GM19351 (cell line): Measurements from ENCODE around the gene FLT3.
A peak's percentile ranks its signal among the peaks of the same experiment; 100 is the strongest.
"Not testable (repeated sequence)": the region's sequence is repeated elsewhere in the genome, so short reads cannot be mapped to it uniquely, and the experiment has no call there.

ENCODE experiments used
- ATAC-seq: cut with Tn5 transposase; IDR thresholded peaks from one replicate; pipeline ENCODE4 v1.9.1; 2021; ENCODE audit warnings: mild to moderate bottlenecking, moderate library complexity; ENCODE audit not compliant: unreplicated experiment

FLT3 gene

GRCh38 chr13:28100150-28101121, at the start of gene FLT3:
Gene FLT3, minus strand, starts transcription at chr13:28100576. Its CDS starts 66 bp downstream, at chr13:28100510.
- ATAC-seq: peak; percentile 55

DNA sequence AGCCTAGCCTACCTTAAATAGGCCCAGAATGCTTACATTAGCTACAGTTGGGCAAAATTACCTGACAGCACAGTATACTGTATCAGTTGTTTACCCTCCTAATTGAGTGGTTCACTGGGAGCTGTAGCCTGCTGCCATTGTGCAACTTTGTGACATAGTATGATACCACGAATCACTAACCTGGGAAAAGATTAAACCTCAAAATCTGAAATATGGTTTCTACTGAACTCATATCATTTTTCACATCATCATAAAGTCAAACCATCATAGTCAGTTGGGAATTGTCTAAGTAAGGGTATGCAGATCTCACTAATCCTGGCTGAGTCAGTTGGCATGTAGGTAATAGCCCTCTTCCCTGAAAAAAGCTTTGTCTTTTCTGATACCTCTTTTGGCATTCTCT, 47.1 kb upstream of the FLT3 start:
- ATAC-seq: no peak

- ATAC-seq: no peak
Observed at GRCh38 chr13:28145049-28145448, 44.7 kb upstream of the FLT3 start.

GRCh38 chr13:28141542-28141941, 41.2 kb upstream of the FLT3 start:
- not testable (repeated sequence) for ATAC-seq

DNA sequence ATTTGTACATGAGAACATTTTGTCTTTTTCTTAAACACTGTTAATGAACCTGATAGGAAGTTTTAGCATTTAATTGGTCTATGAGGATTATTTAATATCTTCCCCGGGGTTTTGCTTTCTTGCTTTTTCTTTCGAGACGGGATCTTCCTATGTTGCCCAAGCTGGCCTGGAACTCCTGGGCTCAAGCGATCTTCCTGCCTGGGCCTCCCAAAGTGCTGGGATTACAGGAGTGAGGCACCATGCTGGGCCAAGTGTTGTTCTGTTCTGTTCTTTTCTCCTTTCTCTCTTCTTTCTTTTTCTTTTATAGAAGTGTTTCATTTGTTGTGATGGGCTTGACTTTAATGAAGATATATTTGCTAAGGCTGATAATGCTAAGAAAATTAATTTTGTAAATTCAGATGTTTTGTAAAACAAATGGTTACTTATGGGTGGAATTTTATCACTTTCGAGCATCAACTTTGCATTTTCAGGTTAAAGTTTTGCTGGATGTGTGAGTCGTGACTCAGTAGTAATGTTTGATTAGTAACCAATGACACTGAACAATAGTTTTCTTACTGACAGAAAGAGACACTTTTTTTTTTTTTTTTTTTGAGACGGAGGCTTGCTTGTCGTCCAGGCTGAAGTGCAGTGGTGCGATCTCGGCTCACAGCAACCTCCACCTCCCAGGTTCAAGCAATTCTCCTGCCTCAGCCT, 40.2 kb upstream of the FLT3 start:
- ATAC-seq: no peak

- peak; percentile 54 for ATAC-seq
Observed at GRCh38 chr13:28138756-28139470, 38.5 kb upstream of the FLT3 start.

DNA sequence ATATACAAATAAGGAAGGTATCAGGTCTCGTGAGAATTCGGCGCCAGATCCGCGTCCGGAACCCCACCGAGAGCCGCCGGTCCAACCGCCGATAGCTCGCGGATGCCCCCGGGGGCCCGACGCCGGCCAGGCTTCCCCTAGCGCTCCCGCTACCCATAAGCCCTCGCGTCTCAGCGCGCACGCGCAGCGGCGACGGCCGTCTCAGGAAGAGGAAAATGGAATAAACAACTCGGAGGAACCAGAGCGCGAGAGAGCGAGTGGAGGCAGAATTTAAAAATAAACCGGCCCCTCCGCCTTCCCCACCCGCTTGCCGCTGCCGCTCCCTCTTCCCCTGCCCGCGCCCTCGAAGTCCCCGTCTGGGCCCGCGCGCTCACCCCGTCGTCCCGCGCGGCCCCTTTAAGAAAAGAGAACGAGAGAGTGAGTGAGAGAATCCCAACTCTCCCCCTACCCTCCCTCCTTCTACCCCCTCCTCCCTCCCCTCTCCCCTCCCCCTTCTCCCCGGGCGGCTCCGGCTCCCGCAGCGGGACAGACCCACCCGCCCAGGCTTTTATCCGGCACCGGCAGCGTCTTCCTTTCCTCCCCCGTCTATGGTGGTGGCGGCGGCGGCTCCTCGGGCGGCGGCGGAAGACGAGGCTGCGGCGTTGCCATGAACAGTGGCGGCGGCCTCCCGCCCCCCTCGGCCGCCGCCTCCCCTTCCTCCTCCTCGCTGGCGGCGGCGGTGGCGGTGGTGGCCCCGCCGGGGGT, 37.8 kb upstream of the FLT3 start, which contains the start of gene PAN3:
TSS of gene PAN3 (plus strand) at position 534 of the 744 bp plus-strand sequence. CDS start at position 647, 113 bp downstream.
- ATAC-seq: peak; percentile 53

- ATAC-seq: no peak
Observed at GRCh38 chr13:28137596-28137995, 37.2 kb upstream of the FLT3 start.

GRCh38 chr13:28136916-28137315, 36.5 kb upstream of the FLT3 start:
- ATAC-seq: no peak

DNA sequence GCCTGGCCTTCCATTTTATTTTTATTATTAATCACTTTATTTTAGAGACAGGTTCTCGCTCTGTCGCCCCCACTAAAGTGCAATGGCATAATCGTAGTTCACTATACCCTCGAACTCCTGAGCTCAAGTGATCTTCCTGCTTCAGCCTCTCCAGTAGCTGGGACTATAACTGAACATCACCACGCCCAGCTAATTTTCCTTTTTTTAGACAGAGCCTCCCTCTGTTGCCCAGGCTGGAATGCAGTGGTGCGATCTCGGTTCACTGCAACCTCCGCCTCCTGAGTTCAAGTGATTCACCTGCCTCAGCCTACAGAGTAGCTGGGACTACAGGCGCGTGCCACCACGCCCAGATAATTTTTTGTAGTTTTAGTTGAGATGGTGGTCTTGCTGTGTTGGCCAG, 31.3 kb upstream of the FLT3 start:
- no peak for ATAC-seq

GRCh38 chr13:28129911-28130693, 29.7 kb upstream of the FLT3 start:
- no peak for ATAC-seq

DNA sequence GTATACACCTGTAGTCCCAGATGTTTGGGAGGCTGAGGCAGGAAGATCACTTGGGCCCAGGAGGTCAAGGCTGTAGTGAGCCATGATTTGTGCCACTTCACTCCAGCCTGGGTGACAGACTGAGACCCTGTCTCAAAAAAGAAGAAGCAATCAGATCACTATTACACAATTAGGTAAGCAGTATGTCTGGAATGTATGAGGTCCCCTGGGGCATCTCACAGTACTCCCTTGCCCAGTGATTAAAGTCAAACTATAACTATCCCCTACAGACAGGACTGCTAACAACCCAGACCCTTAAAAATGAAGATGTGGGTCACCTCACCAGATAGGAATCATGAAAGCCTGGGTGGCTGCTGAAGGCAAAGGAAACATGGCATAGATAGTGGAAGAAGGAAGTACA, 28.6 kb upstream of the FLT3 start:
- ATAC-seq: no peak

DNA sequence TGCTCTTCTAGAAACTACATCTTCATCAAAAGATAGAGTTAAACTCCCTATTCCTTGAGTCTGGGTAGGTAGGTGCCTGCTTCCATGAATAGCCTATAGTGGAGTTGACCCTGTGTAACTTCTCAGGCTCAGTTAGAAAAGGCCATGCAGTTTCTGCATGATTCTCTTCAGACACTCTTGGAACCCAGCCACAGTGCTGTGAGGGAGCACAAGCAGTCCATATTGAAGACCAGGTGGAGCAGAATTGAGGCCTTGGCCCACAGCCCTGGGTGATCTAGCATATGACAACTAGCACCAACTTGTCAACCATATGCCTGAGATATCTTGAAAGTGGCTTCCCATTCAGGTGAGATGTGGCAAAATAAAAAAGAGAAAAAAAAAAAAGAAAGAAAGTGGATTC, 27.7 kb upstream of the FLT3 start:
- no peak for ATAC-seq

- no peak for ATAC-seq
Observed at GRCh38 chr13:28121224-28121623, 20.8 kb upstream of the FLT3 start.

DNA sequence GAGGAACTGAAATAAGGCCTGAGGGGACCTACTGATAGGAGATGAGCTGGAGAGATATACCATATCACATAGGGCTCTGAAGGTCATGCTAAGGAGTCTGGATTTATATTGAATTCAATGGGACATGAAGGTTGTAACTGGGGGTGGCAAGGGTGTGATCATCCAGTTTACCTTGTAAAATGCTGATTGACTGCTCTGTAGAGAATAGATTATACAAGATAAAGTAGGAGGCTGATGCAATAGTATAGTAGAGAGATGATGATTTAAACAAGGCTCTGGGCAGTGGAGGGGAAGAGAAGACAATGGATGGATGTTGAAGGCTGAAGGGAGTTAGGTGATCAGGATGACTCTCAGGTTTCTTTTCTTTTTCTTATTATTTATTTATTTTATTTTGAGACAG, 19.9 kb upstream of the FLT3 start:
- ATAC-seq: no peak

- no peak for ATAC-seq
Observed at GRCh38 chr13:28117689-28118377, 17.5 kb upstream of the FLT3 start.

DNA sequence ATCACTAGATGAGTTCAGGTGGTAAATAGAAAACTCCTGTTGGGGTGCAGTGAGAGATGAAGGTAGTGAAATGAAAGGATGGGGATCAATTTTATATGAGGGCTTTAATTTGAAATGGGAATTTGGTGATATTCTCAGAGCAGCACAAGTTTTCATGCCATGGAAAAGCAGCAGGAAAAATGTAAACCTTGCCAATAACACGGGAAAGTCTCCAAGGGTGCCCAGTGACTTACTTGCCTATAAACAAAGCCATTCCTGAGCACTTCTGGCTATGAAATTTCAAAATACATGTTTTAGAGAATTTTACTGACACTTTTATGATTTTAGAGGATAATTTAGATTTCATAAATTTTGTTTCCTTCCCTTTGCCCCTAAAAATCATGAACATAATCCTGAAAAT, 16.4 kb upstream of the FLT3 start:
- ATAC-seq: no peak

DNA sequence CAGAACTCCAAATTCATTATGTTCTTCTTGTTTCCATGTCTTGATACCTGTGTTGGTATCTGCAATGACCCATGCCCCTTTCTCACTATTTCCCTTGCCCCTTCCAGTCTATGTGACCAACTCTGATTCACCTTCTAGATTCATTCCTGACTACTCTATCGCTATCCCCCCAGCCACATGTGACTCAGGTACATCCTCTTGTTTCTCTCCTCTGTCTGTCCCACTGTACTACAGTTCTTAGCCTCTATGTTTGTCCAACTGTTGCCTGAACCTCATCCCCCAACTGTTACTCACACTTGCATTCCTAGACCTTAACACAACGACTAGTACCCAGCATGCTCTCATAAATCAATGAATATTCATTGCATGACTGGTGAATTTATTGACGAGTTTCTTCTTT, 10.0 kb upstream of the FLT3 start:
- ATAC-seq: no peak

DNA sequence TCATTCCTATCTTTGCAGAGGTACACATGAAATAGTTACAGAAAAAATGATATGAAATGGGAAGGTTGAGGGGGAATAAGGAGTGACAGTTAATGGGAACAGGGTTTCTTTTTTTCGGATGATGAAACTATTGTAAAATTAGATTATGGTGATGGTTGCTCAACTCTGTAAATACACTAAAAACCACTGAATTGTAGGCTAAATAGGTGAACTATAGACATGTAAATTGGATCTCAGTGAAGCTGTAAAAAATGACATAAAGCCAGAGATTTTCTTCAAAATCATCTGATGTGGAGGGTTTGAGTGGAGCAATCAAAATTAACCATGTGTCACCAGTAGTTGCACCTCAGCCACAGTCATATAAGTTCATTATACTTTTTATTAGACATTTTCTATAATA, 6.6 kb upstream of the FLT3 start:
- no peak for ATAC-seq
